ENCODE results near the gene CHCHD4. TPM values are rescaled to one million over a fixed set of nuclear protein-coding genes. Genes with fewer than 3 reads are reported as not detected.
"Not testable (repeated sequence)": the region's sequence is repeated elsewhere in the genome, so short reads cannot be mapped to it uniquely, and the experiment has no call there.

The CHCHD4 gene
- total RNA-seq, 4 donors from 2014 or later = 14.5 to 32.9 (median 25.7) TPM

- peaks cover 0 to 8% (median 0%) of the 10 kb centered on the region in 3 donors for H3K9me3 ChIP-seq
- no peaks in the 10 kb centered on the region for H3K36me3 ChIP-seq
- TF ChIP-seq POLR2A (IDR thresholded peaks at IDR 0.05) (no peak), EP300 (IDR thresholded peaks at IDR 0.05) (no peak), POLR2AphosphoS5 (IDR thresholded peaks at IDR 0.05) (no peak), CTCF (IDR thresholded peaks at IDR 0.05) (no peak)
- no peak overlapping the region for H3K27ac ChIP-seq
- ATAC-seq = no peak
- no peaks in the 10 kb centered on the region for H3K4me1 ChIP-seq
- 82 to 94% methylated on average over 5 of the region's 5 CpGs for WGBS, 2 donors (ENCODE audit: low coverage in 1 of 2)
- no peak overlapping the region for H3K4me3 ChIP-seq
- H3K27me3 ChIP-seq = peaks cover 6% of the 10 kb centered on the region
Observed at GRCh38 chr3:14097616-14098391, 26.9 kb downstream of the CHCHD4 start.

GRCh38 chr3:14096742-14097141 lies 27.9 kb downstream of the CHCHD4 start:
- 72 to 100% methylated on average over 1 to 3 of the region's 3 CpGs for WGBS, 2 donors (ENCODE audit: low coverage in 1 of 2)

GRCh38 chr3:14093831-14094230 lies 30.8 kb downstream of the CHCHD4 start:
- H3K27ac ChIP-seq = no peak overlapping the region
- ATAC-seq = no peak
- no peaks in the 10 kb centered on the region for H3K36me3 ChIP-seq
- no peaks in the 10 kb centered on the region for H3K4me1 ChIP-seq
- H3K27me3 ChIP-seq = peaks cover 6% of the 10 kb centered on the region
- no peak overlapping the region for H3K4me3 ChIP-seq
- peaks cover 0 to 14% (median 0%) of the 10 kb centered on the region in 3 donors for H3K9me3 ChIP-seq
- TF ChIP-seq EP300 (IDR thresholded peaks at IDR 0.05) (no peak), POLR2AphosphoS5 (IDR thresholded peaks at IDR 0.05) (no peak), POLR2A (IDR thresholded peaks at IDR 0.05) (no peak), CTCF (IDR thresholded peaks at IDR 0.05) (no peak)

More at GRCh38 chr3:14096742-14097141, 27.9 kb downstream of the CHCHD4 start:
- Histone ChIP-seq H3K36me3 (no peaks in the 10 kb centered on the region), H3K9me3 (peaks cover 0 to 8% (median 0%) of the 10 kb centered on the region in 3 donors), H3K4me3 (no peak overlapping the region), H3K4me1 (no peaks in the 10 kb centered on the region), H3K27ac (no peak overlapping the region), H3K27me3 (peaks cover 6% of the 10 kb centered on the region)
- TF ChIP-seq POLR2A (IDR thresholded peaks at IDR 0.05) (no peak), CTCF (IDR thresholded peaks at IDR 0.05) (no peak), POLR2AphosphoS5 (IDR thresholded peaks at IDR 0.05) (no peak), EP300 (IDR thresholded peaks at IDR 0.05) (no peak)
- no peak for ATAC-seq

GRCh38 chr3:14092464-14092863 lies 32.2 kb downstream of the CHCHD4 start:
- ATAC-seq = no peak
- H3K4me1 ChIP-seq = no peaks in the 10 kb centered on the region
- no peak for TF ChIP-seq EP300 (IDR thresholded peaks at IDR 0.05)
- no peak for TF ChIP-seq POLR2A (IDR thresholded peaks at IDR 0.05)
- TF ChIP-seq POLR2AphosphoS5 (IDR thresholded peaks at IDR 0.05) = no peak
- no peak for TF ChIP-seq CTCF (IDR thresholded peaks at IDR 0.05)
- H3K9me3 ChIP-seq = peaks cover 0 to 22% (median 0%) of the 10 kb centered on the region in 3 donors
- 59 to 61% methylated on average over 2 of the region's 2 CpGs for WGBS, 2 donors (ENCODE audit: low coverage in 1 of 2)
- H3K4me3 ChIP-seq = no peak overlapping the region
- H3K36me3 ChIP-seq = no peaks in the 10 kb centered on the region
- peaks cover 2% of the 10 kb centered on the region for H3K27me3 ChIP-seq
- no peak overlapping the region for H3K27ac ChIP-seq

GRCh38 chr3:14091959-14092358 lies 32.7 kb downstream of the CHCHD4 start:
- H3K9me3 ChIP-seq = peaks cover 0 to 20% (median 0%) of the 10 kb centered on the region in 3 donors
- WGBS, 2 donors (ENCODE audit: low coverage in 1 of 2) = 71 to 81% methylated on average over 2 to 4 of the region's 5 CpGs
- not testable (repeated sequence) for ATAC-seq, H3K4me3 ChIP-seq, H3K36me3 ChIP-seq, H3K27ac ChIP-seq, H3K4me1 ChIP-seq, H3K27me3 ChIP-seq

GRCh38 chr3:14087461-14087860 lies 37.2 kb downstream of the CHCHD4 start:
- ATAC-seq, H3K4me1 ChIP-seq, H3K36me3 ChIP-seq, H3K4me3 ChIP-seq, H3K27me3 ChIP-seq, H3K27ac ChIP-seq: not testable (repeated sequence)
- WGBS, 2 donors (ENCODE audit: low coverage in 1 of 2) = 87 to 88% methylated on average over 2 to 5 of the region's 5 CpGs
- H3K9me3 ChIP-seq = peaks cover 0 to 20% (median 0%) of the 10 kb centered on the region in 3 donors
